DMS153 treated with DMSO at 0.1 percent for 48 hours (cell line): ENCODE data around the gene SORL1.
A peak's percentile ranks its signal among the peaks of the same experiment; 100 is the strongest.

Experiments used
- DNase-seq: peaks from one replicate; lab custom pipeline; 2025; ENCODE audit not compliant: unreplicated experiment; lab: John Stamatoyannopoulos, UW

SORL1 gene

DNA sequence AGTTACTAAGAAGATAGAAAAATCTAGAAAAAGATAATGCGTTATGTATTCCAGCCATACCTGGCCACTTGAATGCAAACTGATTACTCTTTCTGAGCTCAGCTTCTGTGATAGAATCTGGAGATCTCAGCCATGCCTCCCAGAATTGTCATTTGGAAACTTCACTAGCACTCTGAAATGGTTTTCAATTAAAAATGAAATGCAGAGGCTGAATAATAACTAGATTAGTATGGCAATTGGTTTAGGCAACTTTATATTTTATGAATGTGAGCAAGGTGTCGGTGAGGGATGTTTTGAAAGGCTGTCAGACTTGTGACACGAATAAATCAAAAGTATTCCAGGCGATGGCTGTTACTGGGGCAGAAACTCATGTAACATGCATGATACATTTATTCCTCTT, 129.5 kb downstream of the SORL1 start:
- no peak for DNase-seq

DNA sequence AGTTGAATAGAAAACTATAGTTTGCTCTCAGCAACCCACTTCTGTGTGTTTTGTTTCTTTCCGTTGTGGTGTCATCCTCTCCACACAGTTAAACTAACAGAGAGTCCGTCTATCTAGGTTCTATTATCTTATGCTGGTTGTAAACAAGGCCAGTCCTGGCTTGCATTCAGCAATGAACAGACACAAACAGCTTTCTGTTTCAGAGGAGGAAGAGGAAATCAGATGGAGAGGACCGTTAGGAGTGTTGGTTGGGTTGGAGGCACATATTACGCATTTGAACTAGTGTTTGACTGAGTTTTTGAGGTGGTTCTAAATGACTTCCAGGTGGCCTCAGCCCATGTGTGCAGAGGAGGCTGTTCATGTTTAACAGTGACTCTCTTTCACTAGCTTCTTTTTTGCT, 130.2 kb downstream of the SORL1 start:
- peak; percentile 9 for DNase-seq

GRCh38 chr11:121583825-121584224, 131.7 kb downstream of the SORL1 start:
- DNase-seq = no peak

- no peak for DNase-seq
Measured at GRCh38 chr11:121586750-121587149, 134.6 kb downstream of the SORL1 start.

DNA sequence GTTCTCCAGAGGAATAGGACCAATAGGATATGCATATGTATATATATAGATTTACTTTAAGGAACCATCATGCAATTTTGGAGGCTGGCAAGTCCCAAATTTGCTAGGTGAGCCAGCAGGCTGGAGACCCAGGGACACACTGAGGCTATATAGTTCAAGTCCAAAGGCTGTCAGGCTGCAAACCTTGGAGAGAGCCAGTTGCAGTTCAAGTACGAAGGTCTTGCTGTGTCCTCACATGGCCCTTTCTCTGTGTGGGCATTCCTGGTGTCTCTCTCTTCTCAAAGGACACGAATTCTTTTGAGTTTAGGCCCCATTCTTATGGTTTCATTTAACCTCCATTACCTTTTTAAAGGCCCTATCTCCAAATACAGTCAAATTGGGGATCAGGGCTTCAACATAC, 135.1 kb downstream of the SORL1 start:
- no peak for DNase-seq

- no peak for DNase-seq
Measured at GRCh38 chr11:121588747-121589146, 136.6 kb downstream of the SORL1 start.

DNA sequence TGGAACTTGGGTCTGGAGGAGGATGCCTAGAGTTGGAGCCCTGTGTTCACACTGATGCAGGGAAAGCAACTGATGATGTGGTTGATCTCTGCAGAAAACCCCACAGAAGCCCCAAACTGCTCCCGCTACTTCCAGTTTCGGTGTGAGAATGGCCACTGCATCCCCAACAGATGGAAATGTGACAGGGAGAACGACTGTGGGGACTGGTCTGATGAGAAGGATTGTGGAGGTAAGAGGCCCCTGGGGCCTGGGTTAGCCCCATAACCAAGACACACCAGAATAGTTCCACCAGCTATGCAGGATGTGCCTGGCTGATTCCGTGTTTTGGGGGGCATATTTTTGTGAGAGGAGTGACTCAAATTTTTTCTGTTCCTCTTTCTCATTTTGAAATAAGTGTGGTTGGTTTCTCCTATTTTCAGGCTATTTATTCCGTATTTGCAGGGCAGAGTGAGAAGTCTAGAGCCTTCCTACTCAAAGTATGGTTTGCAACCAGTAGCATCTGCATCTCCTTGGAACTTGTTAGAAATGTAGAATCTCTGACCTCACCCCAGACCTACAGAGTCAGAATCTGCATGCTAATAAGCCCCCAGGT, 137.9 kb downstream of the SORL1 start:
- DNase-seq = no peak

- DNase-seq = no peak
Measured at GRCh38 chr11:121590772-121591404, 138.8 kb downstream of the SORL1 start.

DNA sequence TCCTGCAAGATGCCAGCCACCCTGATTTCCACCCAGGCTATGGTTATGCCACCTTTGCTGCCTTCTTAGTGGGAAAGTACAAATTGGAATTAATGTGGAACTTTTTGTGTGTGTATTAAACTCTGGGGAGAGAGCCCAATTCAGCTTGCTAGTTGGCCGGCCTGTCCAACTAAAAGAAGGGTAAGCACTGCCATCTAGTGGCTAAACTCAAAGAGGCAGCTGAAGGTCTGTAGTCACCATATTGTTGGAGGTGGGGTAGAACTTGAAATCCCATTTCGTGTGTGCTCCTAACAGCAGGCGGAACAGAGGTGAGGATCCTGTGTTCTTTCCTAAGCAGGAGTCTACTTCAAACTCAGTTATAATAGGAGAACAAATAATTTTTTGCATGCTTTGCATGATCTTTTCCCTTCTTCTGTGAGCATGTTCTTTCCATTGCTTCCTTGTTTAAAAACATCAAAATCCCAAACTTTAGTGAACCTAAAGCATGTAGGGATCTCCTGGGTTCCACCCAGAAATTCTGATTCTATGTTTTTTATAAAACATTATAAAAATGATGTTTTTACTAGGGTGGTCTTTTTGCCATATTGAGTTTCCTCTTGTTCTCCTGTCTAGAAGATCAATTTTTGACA, 139.4 kb downstream of the SORL1 start:
- DNase-seq = peak; percentile 57

- no peak for DNase-seq
Measured at GRCh38 chr11:121592708-121593107, 140.6 kb downstream of the SORL1 start.

- DNase-seq = no peak
Measured at GRCh38 chr11:121595717-121596161, 143.6 kb downstream of the SORL1 start.

DNA sequence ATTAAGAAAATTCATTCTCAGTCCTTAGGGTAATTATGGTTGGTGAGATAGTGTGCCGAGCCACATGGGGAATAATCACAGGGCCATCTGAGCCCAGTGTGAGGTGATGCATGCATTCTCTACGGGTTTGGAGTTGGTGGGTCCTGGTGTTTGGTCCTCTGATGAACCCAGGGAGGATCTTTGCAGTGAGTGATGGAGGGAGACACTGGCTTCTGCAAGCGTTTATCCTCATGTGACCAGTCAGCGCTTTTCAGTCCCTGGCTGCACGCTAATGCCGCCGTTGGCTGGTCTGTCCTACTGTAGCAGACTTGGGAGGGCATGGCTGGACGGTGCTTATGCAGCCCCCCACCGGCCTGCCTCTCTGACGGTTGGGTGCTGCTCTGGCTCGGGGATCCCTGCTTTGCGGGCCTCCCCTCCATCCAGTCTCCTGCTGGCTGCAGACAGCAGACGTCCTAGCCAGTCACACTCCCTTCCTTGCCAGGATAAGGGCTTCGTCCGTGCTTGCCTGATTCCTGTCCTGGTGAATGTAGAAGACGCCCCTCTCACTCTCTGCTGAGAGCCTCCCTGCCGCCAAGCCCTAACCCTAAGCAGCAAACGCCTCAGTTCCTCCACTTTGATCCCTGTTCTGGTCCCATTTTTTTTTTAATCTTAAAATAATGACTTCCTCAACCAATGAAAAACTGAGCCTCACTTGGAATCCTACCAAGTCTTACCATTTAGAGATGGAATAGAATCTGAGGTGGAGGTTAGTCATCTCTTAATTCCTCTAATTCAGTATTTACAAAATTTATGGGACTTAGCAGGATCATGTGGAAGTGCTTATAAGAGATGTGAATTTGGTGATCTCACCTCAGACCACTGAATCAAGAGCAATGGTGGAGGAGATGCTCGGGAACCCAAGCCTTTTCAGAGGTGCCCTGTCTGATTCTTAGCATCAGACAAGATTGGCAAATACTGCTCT, 144.4 kb downstream of the SORL1 start:
- DNase-seq = no peak

DNA sequence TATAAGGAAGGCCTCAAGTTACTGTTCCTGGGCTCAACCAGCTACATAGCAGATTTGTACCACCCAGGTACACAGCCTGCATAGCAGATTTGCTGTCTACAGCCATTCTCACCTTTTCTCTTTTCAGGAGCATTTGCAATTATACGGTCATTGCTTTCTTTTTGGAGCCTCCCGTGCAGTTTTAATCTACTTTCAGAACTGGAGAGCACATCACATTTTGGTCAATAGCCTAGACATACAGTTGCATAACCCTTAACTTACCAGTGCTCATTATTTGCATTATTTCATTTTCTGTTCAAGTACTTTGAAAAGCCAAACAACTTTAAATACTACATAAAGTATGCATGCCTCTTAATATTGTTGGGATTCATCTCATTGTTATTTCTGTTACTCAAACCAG, 151.2 kb downstream of the SORL1 start:
- DNase-seq = no peak

- no peak for DNase-seq
Measured at GRCh38 chr11:121604152-121604551, 152.0 kb downstream of the SORL1 start.

DNA sequence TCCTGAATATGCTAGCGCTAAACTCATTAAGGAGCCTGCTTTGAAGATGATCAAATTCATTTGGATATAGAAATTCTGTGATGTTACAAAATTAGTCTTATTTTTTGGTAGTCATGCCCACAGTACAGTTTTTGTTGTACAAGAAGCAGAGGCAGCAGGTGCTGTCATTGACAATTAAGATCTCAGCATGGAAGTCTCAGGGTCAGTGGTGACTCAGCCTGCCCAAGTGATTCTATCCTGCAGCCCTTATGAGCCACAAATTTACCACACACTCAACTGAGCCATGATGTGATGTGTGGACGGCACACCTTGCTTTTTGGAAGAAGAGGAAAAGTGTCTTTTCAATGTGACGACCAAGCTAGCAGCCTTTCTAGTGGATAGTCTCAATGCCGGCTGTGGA, 154.2 kb downstream of the SORL1 start:
- DNase-seq = no peak

DNA sequence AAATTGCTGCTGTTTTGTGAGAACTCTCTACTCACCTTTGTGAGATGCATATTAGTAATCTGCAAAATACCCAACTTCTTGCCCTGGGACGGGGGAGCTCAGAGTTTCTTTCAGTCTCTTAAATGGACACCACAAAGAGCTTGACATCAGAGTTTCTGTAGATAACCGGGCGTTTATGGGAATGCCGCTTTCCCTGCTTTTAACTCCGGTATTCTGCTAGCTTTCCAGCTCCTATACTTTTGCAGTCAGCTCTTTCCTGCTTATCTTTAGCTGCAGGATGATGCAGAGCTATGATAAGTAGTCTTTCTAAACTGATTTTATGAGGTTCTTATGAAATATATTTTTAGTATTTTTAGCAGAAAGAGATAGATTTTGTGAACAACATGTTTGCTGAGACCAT, 155.2 kb downstream of the SORL1 start:
- no peak for DNase-seq

DNA sequence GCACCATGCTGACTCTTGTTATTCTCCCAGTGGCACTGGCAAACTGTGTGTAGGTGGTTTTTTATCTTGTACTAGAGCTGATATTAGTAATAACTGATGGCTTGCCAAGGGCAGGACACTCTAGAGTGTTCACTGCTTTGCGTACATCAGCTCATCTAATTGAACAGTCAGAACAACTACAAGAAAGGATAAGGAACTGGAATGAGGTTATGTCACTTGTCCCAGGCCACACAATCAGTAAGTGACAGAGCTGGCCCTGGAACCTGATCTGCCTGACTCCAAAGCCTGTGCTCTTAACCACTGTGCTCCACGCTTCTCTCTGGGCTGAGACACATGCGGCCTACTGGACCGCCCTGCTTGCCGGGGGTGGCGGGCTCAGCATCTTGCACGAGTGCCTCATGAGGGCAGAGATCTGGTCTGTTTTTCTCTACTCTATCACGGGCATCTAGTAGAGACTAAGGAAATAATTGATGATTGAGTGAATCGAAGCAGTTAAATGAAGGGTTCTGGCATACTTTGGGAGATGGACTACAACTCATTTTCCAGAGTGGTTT, 156.5 kb downstream of the SORL1 start:
- no peak for DNase-seq

DNA sequence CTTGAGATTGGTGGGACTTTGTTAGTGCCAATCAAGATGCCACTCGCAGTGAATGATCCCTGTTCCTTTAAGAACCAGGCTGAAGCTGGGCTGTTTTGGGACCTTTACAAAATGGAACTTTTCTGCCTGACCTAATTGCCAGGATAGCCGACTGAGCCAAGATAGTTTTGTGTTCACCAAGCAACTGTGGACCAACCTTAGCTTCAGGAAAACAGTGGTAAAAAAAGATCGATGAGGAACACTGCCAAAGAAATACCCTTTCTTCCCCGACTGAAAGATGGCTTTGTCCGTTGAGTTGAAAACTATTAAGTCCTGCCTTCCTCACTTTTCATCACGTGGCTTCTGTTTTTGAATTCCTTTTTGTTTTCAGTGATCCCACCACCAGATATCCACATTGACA, 158.6 kb downstream of the SORL1 start:
- no peak for DNase-seq

DNA sequence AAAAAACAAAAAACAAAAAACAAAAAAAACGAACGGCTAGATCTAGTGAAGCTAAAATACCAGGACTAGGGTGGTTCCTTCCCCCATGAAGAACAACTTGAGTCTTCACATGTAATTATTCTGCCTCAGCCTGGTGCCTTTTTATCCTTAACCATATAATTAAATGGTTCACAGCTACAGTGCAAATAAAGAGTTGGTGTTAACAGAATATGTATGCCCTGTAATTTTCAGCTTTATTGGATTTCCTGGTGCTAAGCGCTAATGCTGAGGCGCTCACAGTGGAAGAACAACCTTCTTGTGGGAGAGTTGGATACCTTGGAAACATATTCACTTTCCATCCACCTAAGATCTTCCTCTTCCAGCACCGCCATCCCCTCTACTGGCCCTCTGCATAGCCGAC, 159.1 kb downstream of the SORL1 start:
- no peak for DNase-seq

GRCh38 chr11:121613724-121614123, 161.6 kb downstream of the SORL1 start:
- DNase-seq = peak; percentile 14

DNA sequence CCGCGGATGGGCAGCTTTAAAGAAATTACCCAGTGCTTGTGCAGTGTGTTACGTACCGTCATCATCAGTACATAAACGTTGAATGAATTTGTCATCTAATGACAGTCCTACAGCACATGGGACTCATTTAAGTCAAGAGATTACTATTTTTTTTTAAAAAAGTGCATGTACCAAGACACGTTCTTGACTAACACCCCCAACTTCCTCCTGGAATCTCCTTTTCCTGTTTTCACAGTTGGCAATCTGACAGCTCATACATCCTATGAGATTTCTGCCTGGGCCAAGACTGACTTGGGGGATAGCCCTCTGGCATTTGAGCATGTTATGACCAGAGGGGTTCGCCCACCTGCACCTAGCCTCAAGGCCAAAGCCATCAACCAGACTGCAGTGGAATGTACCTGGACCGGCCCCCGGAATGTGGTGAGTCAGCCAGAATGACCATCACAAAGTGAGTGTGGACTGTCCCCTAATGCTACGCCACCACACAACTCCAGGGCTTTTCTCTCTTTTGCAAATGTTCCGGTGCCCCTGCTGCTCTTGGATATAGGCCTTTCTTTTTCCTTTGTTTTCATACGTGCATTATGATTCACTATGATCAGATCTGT, 162.6 kb downstream of the SORL1 start:
- DNase-seq = no peak
